Cardiac septum (tissue), 1 donor: Measurements from ENCODE around the gene C11orf91. TPM values are rescaled to one million over a fixed set of nuclear protein-coding genes. Genes with fewer than 3 reads are reported as not detected.

ENCODE experiments used
- DNase-seq: peaks from one replicate; pipeline ENCODE4 v3.0.0-alpha.2; 2020; ENCODE audit warnings: low spot score
- intact Hi-C: fragments of 100-400 bp; cut with DNase I; formaldehyde crosslinking; loops from one replicate; pipeline ENCODE4 v1.14.0; 2022
- total RNA-seq: library from RNA; stranded (reverse); fragmentation: NEBNext Ultra II Directional; extraction: Animal tissue kit (Norgen Biotek cat#: 25700); gene quantifications from one replicate; pipeline ENCODE4 v1.2.1, GENCODE V29; 2021
- donor health status: DM: no; HTN: no; CAD: no.

C11orf91 gene
- total RNA-seq, 1 donor from 2014 or later = 1.4 TPM

- no peak for DNase-seq
- intact Hi-C loops = no loop called here
These were observed 41.1 kb downstream of the C11orf91 start for GRCh38 chr11:33659370-33660139.

- intact Hi-C loops = no loop called here
- DNase-seq = no peak
These were observed 42.3 kb downstream of the C11orf91 start for GRCh38 chr11:33658195-33658900.

GRCh38 chr11:33657757-33658156 lies 42.9 kb downstream of the C11orf91 start:
- no peak for DNase-seq
- intact Hi-C loops = no loop called here

GRCh38 chr11:33656768-33657167 lies 43.9 kb downstream of the C11orf91 start:
- intact Hi-C loops = no loop called here
- no peak for DNase-seq

- intact Hi-C loops = no loop called here
- DNase-seq = no peak
These were observed 44.6 kb downstream of the C11orf91 start for GRCh38 chr11:33655842-33656600.

GRCh38 chr11:33654594-33654993 lies 46.0 kb downstream of the C11orf91 start:
- intact Hi-C loops = no loop called here
- no peak for DNase-seq

GRCh38 chr11:33652930-33653329 lies 47.7 kb downstream of the C11orf91 start:
- no peak for DNase-seq
- intact Hi-C loops = no loop called here

GRCh38 chr11:33652431-33652830 lies 48.2 kb downstream of the C11orf91 start:
- DNase-seq = no peak
- intact Hi-C loops = no loop called here

GRCh38 chr11:33651990-33652389 lies 48.6 kb downstream of the C11orf91 start:
- DNase-seq = no peak
- intact Hi-C loops = no loop called here

GRCh38 chr11:33651555-33651954 lies 49.1 kb downstream of the C11orf91 start:
- intact Hi-C loops = no loop called here
- no peak for DNase-seq

- intact Hi-C loops = no loop called here
- DNase-seq = no peak
These were observed 50.7 kb downstream of the C11orf91 start for GRCh38 chr11:33649944-33650343.

Other genes with a start within 250 kb of the C11orf91 start
- gene CD59, start 35.6 kb upstream of the C11orf91 start, total RNA-seq = 932 TPM
- 46.1 TPM for gene FBXO3, start 73.7 kb upstream of the C11orf91 start, total RNA-seq
- gene LMO2, start 191.2 kb upstream of the C11orf91 start, total RNA-seq = 10.9 TPM